SK-N-SH (cell line): ENCODE results near the gene PPP1R2C. TPM values are rescaled to one million over a fixed set of nuclear protein-coding genes. Genes with fewer than 3 reads are reported as not detected.

Experiments
- CTCF ChIA-PET: fragments of 300-600, 350-600 bp; formaldehyde crosslinking; extraction: SDS; loops from one replicate; lab custom pipeline; 2021; lab: Yijun Ruan, JAX
- POLR2A ChIA-PET: fragments of 350-600 bp; sonication (Branson Sonifier 250); formaldehyde crosslinking; extraction: SDS; loops from one replicate; lab custom pipeline; 2020; ENCODE audit warnings: antibody characterized with exemption, inconsistent platforms; lab: Yijun Ruan, JAX
- DNase-seq: peaks from one replicate; pipeline ENCODE4 v3.0.0; 2012
- H2AFZ ChIP-seq: fragments of 200-600 bp; sonication (generic); 2 replicates; pipeline ENCODE4 v1.8.1; 2016; ENCODE audit warnings: antibody characterized with exemption, mild to moderate bottlenecking, low read depth
- H3F3A ChIP-seq: fragments of 200-600 bp; sonication (generic); replicated peaks from 2 replicates; pipeline ENCODE3; 2016; ENCODE audit warnings: antibody characterized with exemption, mild to moderate bottlenecking; ENCODE audit not compliant: insufficient read depth
- H3K27ac ChIP-seq, 2 experiments: fragments of 200-500 bp in 1 of 2; fragments of 200-600 bp in 1 of 2; sonication (Bioruptor generic) in 1 of 2; sonication (generic), shearing (Covaris generic) in 1 of 2; 2 replicates each; pipeline versions ENCODE4 v1.5.1 to v1.6.1; 2014 to 2016; ENCODE audit warnings: low read depth in 2 of 2, inconsistent platforms in 1 of 2, low read length in 1 of 2, mild to moderate bottlenecking in 1 of 2, mixed read lengths in 1 of 2
- H3K27me3 ChIP-seq: fragments of 200-600 bp; sonication (generic), shearing (Covaris generic); 2 replicates; pipeline ENCODE4 v1.6.1; 2016; ENCODE audit warnings: mixed run types; ENCODE audit not compliant: insufficient read depth
- H3K36me3 ChIP-seq, 2 experiments: fragments of 200-500 bp in 1 of 2; fragments of 200-600 bp in 1 of 2; sonication (Bioruptor generic) in 1 of 2; sonication (generic) in 1 of 2; replicated peaks in 1 of 2; 2 replicates each; pipeline versions ENCODE3 to v1.5.1; 2014 to 2016; ENCODE audit warnings: low read length in 1 of 2, mild to moderate bottlenecking in 1 of 2; ENCODE audit not compliant: insufficient read depth in 2 of 2, control insufficient read depth in 1 of 2
- H3K4me1 ChIP-seq, 2 experiments: fragments of 200-500 bp in 1 of 2; fragments of 200-600 bp in 1 of 2; sonication (Bioruptor generic) in 1 of 2; sonication (generic), shearing (Covaris generic) in 1 of 2; 2 replicates each; pipeline versions ENCODE4 v1.5.1 to v1.6.1; 2014 to 2016; ENCODE audit warnings: low read depth in 1 of 2, low read length in 1 of 2, mixed run types in 1 of 2; ENCODE audit not compliant: insufficient read depth in 2 of 2, control insufficient read depth in 1 of 2
- H3K4me2 ChIP-seq: fragments of 200-600 bp; sonication (generic), shearing (Covaris generic); 2 replicates; pipeline ENCODE4 v1.6.1; 2017; ENCODE audit warnings: mixed run types
- H3K4me3 ChIP-seq, 2 experiments: fragments of 200-500 bp in 1 of 2; fragments of 200-600 bp in 1 of 2; sonication (Bioruptor generic) in 1 of 2; sonication (generic), shearing (Covaris generic) in 1 of 2; 2 replicates each; pipeline versions ENCODE4 v1.5.1 to v1.8.1; 2014 to 2016; ENCODE audit warnings: low read depth in 2 of 2, inconsistent platforms in 1 of 2, low read length in 1 of 2, mild to moderate bottlenecking in 1 of 2, mixed read lengths in 1 of 2, moderate library complexity in 1 of 2
- H3K79me2 ChIP-seq: fragments of 200-600 bp; sonication (generic); 2 replicates; pipeline ENCODE4 v1.8.1; 2017; ENCODE audit warnings: mild to moderate bottlenecking; ENCODE audit not compliant: insufficient read depth
- H3K9ac ChIP-seq: fragments of 200-600 bp; sonication (generic); 2 replicates; pipeline ENCODE4 v1.6.1; 2017; ENCODE audit warnings: mixed run types
- H3K9me2 ChIP-seq: fragments of 200-600 bp; sonication (generic); 2 replicates; pipeline ENCODE4 v1.6.1; 2017; ENCODE audit warnings: mixed run types
- H3K9me3 ChIP-seq: fragments of 200-600 bp; sonication (generic); 2 replicates; pipeline ENCODE4 v1.6.1; 2017; ENCODE audit warnings: mixed run types, mild to moderate bottlenecking, moderate library complexity
- H4K20me1 ChIP-seq: fragments of 200-600 bp; sonication (generic); 2 replicates; pipeline ENCODE4 v1.6.1; 2017; ENCODE audit warnings: mild to moderate bottlenecking, mixed run types; ENCODE audit not compliant: insufficient read depth
- CHD2 ChIP-seq: fragments of 150-350 bp; IDR thresholded peaks from 2 replicates; pipeline ENCODE4 v1.6.1; 2018; ENCODE audit warnings: low read length; ENCODE audit not compliant: partially characterized antibody
- ELF1 ChIP-seq: IDR thresholded peaks from 2 replicates; pipeline ENCODE4 v1.4.0; 2012
- EP300 ChIP-seq, 2 experiments: IDR thresholded peaks; 2 replicates each; pipeline versions ENCODE4 v1.4.0 to v1.6.1; 2012; ENCODE audit warnings: borderline replicate concordance in 1 of 2, low read depth in 1 of 2, low read length in 1 of 2
- EZH2phosphoT487 ChIP-seq: fragments of 200-600 bp; sonication (generic); IDR thresholded peaks from 2 replicates; pipeline ENCODE4 v1.6.1; 2017; ENCODE audit warnings: low read depth, mixed run types, mild to moderate bottlenecking, antibody characterized with exemption, moderate library complexity, borderline replicate concordance
- FOXJ3 ChIP-seq: sonication (generic); formaldehyde crosslinking; IDR thresholded peaks from 2 replicates; pipeline ENCODE4 v1.5.1; 2020; ENCODE audit warnings: mild to moderate bottlenecking, missing genetic modification reagents
- JUND ChIP-seq: IDR thresholded peaks from 2 replicates; pipeline ENCODE4 v1.4.0; 2012
- NFIC ChIP-seq: IDR thresholded peaks from 2 replicates; pipeline ENCODE4 v1.4.0; 2012; ENCODE audit warnings: borderline replicate concordance
- NRF1 ChIP-seq: IDR thresholded peaks from 2 replicates; pipeline ENCODE4 v1.6.1; 2012; ENCODE audit warnings: low read depth, mild to moderate bottlenecking, low read length
- POLR2AphosphoS5 ChIP-seq: IDR thresholded peaks from 2 replicates; pipeline ENCODE4 v1.6.1; 2012; ENCODE audit warnings: low read depth, low read length
- RAD21 ChIP-seq: IDR thresholded peaks from 2 replicates; pipeline ENCODE4 v1.6.1; 2012; ENCODE audit warnings: mild to moderate bottlenecking, low read length
- RCOR1 ChIP-seq: fragments of 150-350 bp; IDR thresholded peaks from 2 replicates; pipeline ENCODE4 v1.6.1; 2017; ENCODE audit warnings: antibody characterized with exemption, low read length
- RFX5 ChIP-seq: IDR thresholded peaks from 2 replicates; pipeline ENCODE4 v1.6.1; 2012; ENCODE audit warnings: mild to moderate bottlenecking, improper control_type of control experiment, low read length
- RXRA ChIP-seq: IDR thresholded peaks from 2 replicates; pipeline ENCODE4 v1.4.0; 2012; ENCODE audit warnings: low read depth, mild to moderate bottlenecking, borderline replicate concordance
- SIN3A ChIP-seq: IDR thresholded peaks from 2 replicates; pipeline ENCODE4 v1.6.1; 2012; ENCODE audit warnings: low read depth, mild to moderate bottlenecking, low read length, moderate library complexity, borderline replicate concordance
- SMC3 ChIP-seq: IDR thresholded peaks from 2 replicates; pipeline ENCODE4 v1.6.1; 2012; ENCODE audit warnings: low read depth, low read length, improper control_type of control experiment
- TAF1 ChIP-seq: IDR thresholded peaks from 2 replicates; pipeline ENCODE4 v1.6.1; 2012; ENCODE audit warnings: low read depth, mild to moderate bottlenecking, low read length, moderate library complexity, borderline replicate concordance
- TCF12 ChIP-seq: IDR thresholded peaks from 2 replicates; pipeline ENCODE4 v1.4.0; 2012
- TEAD4 ChIP-seq: IDR thresholded peaks from 2 replicates; pipeline ENCODE4 v1.4.0; 2012; ENCODE audit warnings: mild to moderate bottlenecking, borderline replicate concordance; ENCODE audit not compliant: insufficient read depth
- YY1 ChIP-seq: IDR thresholded peaks from 2 replicates; pipeline ENCODE4 v1.4.0; 2012; ENCODE audit warnings: low read depth, mild to moderate bottlenecking
- WGBS: methylation state at CpG from one replicate; pipeline ENCODE4 v1.1.6; 2017; ENCODE audit warnings: low lambda C conversion rate; 5-methylcytosine and 5-hydroxymethylcytosine counted together
- polyA plus RNA-seq, 3 experiments: library from polyadenylated mRNA; depleted of rRNA; stranded (reverse); fragments of >200 nt; gene quantifications; 2 replicates each; pipeline ENCODE4 v1.2.3, GENCODE V29; 2012
- TF ChIP-seq, protein P1 (sequence below): IDR thresholded peaks from 2 replicates; pipeline ENCODE4; 2012
- TF ChIP-seq, protein P2 (sequence below): IDR thresholded peaks from 2 replicates; pipeline ENCODE4 v1.4.0; 2012; ENCODE audit warnings: low read depth
- TF ChIP-seq, protein P3 (sequence below): IDR thresholded peaks from 2 replicates; pipeline ENCODE4 v1.4.0; 2012; ENCODE audit warnings: low read depth, borderline replicate concordance
- TF ChIP-seq, protein P4 (sequence below): fragments of 200-600 bp; sonication (generic); IDR thresholded peaks from 2 replicates; pipeline ENCODE4 v1.6.1; 2017; ENCODE audit warnings: antibody characterized with exemption, mild to moderate bottlenecking, moderate library complexity

PPP1R2C gene
- polyA plus RNA-seq (2012; rRNA removed) = not detected in 2 replicates
- not detected in 2 replicates for polyA plus RNA-seq (2012; cell fraction: cytosol; rRNA removed)
- polyA plus RNA-seq (2012; cell fraction: nucleus; rRNA removed) = not detected in 2 replicates

DNA sequence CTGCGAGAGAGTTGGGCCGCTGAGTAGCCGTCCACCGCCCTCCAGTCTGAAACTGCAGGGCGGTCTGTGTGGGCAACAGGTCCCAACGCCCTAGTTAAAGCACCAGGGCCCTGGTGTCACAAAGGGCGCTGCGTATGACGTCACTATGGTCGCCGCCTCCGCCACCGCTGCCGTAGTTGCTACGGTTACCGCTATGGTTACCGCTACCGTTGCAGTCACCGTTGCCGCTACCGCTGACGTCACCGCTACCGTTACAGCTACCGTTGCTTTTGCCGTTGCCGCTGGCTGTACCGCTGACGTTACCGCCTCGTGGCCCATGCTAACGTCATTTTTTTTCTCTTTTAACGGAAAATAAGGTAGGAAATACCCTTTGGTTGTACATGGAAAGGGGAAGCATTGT lies at the start of gene PPP1R2C:
TSS of gene PPP1R2C (minus strand) at position 68 of the 400 bp plus-strand sequence. CDS start 84 bp downstream, outside the sequence.
- Histone ChIP-seq H2AFZ (no peak within 1 kb of the TSS), H3K4me3 (no peak within 1 kb of the TSS), H4K20me1 (no peaks in the 10 kb centered on the region), H3K4me1 (no peaks in the 10 kb centered on the region), H3F3A (no peaks in the 10 kb centered on the region)
- no peak for TF ChIP-seq EZH2phosphoT487
- TF ChIP-seq TEAD4 = no peak
- no peak for TF ChIP-seq TAF1
- TF ChIP-seq ELF1 = no peak
- TF ChIP-seq, protein P1, sequence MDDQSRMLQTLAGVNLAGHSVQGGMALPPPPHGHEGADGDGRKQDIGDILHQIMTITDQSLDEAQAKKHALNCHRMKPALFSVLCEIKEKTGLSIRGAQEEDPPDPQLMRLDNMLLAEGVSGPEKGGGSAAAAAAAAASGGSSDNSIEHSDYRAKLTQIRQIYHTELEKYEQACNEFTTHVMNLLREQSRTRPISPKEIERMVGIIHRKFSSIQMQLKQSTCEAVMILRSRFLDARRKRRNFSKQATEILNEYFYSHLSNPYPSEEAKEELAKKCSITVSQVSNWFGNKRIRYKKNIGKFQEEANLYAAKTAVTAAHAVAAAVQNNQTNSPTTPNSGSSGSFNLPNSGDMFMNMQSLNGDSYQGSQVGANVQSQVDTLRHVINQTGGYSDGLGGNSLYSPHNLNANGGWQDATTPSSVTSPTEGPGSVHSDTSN = no peak
- TF ChIP-seq EP300 (IDR thresholded peaks at IDR 0.05; ENCODE audit: borderline replicate concordance in 1 of 2, low read depth in 1 of 2, low read length in 1 of 2) = no peak
- TF ChIP-seq FOXJ3 (CRISPR knock-in tag) = no peak
- TF ChIP-seq, all 33 proteins: peak for 0
- Histone ChIP-seq H3K4me2 (no peak within 1 kb of the TSS), H3K79me2 (no peaks in the 10 kb centered on the region), H3K27me3 (no peaks in the 10 kb centered on the region; the same call in 1 of the 2 replicates), H3K9ac (no peak within 1 kb of the TSS), H3K27ac (no peak within 1 kb of the TSS), H3K9me2 (no peaks in the 10 kb centered on the region), H3K36me3 (no peaks in the 10 kb centered on the region), H3K9me3 (no peaks in the 10 kb centered on the region)
- WGBS = 75% methylated on average over 29 of the region's 33 CpGs
- POLR2A ChIA-PET = no interaction called here
- no peak for DNase-seq
- CTCF ChIA-PET = no interaction called here

DNA sequence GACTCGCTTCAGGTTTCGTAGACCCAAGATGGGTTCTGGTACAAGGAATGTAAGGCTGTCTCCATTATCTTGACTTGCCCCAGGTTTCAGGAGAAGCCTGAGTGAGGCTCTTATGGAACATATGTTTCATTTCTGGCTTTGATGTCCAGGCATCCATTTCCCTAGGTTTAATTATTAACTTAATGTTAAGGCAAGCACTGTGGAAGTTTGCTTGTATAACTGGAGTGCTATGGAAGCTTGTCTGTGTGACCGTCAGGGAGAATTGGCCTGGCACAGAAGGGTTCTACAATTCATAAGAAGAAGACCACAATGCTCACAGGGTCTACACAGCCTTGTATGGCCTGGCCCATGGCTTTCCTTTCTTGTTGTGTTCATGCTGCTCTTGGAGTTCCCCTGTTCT lies 47.2 kb upstream of the PPP1R2C start:
- H3K36me3 ChIP-seq = no peaks in the 10 kb centered on the region
- no peak for DNase-seq
- no peaks in the 10 kb centered on the region for H3K4me1 ChIP-seq
- TF ChIP-seq, protein P2, sequence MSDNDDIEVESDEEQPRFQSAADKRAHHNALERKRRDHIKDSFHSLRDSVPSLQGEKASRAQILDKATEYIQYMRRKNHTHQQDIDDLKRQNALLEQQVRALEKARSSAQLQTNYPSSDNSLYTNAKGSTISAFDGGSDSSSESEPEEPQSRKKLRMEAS = no peak
- TF ChIP-seq EP300 (IDR thresholded peaks at IDR 0.05; ENCODE audit: borderline replicate concordance in 1 of 2, low read depth in 1 of 2, low read length in 1 of 2) (no peak), RAD21 (no peak), RXRA (no peak), JUND (no peak), RCOR1 (no peak), YY1 (no peak), NRF1 (no peak), FOXJ3 (CRISPR knock-in tag) (no peak), TAF1 (no peak), SIN3A (no peak), RFX5 (no peak), POLR2AphosphoS5 (no peak), TCF12 (no peak), SMC3 (no peak), NFIC (no peak), EZH2phosphoT487 (no peak), CHD2 (no peak)
- TF ChIP-seq, protein P3, sequence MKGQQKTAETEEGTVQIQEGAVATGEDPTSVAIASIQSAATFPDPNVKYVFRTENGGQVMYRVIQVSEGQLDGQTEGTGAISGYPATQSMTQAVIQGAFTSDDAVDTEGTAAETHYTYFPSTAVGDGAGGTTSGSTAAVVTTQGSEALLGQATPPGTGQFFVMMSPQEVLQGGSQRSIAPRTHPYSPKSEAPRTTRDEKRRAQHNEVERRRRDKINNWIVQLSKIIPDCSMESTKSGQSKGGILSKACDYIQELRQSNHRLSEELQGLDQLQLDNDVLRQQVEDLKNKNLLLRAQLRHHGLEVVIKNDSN = no peak
- TF ChIP-seq, protein P4, sequence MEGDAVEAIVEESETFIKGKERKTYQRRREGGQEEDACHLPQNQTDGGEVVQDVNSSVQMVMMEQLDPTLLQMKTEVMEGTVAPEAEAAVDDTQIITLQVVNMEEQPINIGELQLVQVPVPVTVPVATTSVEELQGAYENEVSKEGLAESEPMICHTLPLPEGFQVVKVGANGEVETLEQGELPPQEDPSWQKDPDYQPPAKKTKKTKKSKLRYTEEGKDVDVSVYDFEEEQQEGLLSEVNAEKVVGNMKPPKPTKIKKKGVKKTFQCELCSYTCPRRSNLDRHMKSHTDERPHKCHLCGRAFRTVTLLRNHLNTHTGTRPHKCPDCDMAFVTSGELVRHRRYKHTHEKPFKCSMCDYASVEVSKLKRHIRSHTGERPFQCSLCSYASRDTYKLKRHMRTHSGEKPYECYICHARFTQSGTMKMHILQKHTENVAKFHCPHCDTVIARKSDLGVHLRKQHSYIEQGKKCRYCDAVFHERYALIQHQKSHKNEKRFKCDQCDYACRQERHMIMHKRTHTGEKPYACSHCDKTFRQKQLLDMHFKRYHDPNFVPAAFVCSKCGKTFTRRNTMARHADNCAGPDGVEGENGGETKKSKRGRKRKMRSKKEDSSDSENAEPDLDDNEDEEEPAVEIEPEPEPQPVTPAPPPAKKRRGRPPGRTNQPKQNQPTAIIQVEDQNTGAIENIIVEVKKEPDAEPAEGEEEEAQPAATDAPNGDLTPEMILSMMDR = no peak
- no peaks in the 10 kb centered on the region for H3K9me3 ChIP-seq
- ChIA-PET CTCF (no interaction called here), POLR2A (no interaction called here)
- H3K79me2 ChIP-seq = no peaks in the 10 kb centered on the region
- WGBS = 4% methylated on average over 3 of the region's 3 CpGs
- H3K27me3 ChIP-seq = no peaks in the 10 kb centered on the region
- H3K9ac ChIP-seq = no peak overlapping the region
- H4K20me1 ChIP-seq = no peaks in the 10 kb centered on the region
- no peaks in the 10 kb centered on the region for H3K9me2 ChIP-seq
- H3K27ac ChIP-seq = no peak overlapping the region
- H3F3A ChIP-seq = no peaks in the 10 kb centered on the region
- H3K4me2 ChIP-seq = no peak overlapping the region
- no peak overlapping the region for H2AFZ ChIP-seq
- H3K4me3 ChIP-seq = no peak overlapping the region
